HG03139 (cell line): ENCODE results near the gene ITSN2.
A peak's percentile ranks its signal among the peaks of the same experiment; 100 is the strongest.
"Not testable (repeated sequence)": the region's sequence is repeated elsewhere in the genome, so short reads cannot be mapped to it uniquely, and the experiment has no call there.

Experiments used
- ATAC-seq: cut with Tn5 transposase; IDR thresholded peaks from one replicate; pipeline ENCODE4 v1.9.1; 2021; ENCODE audit not compliant: unreplicated experiment

ITSN2 gene

DNA sequence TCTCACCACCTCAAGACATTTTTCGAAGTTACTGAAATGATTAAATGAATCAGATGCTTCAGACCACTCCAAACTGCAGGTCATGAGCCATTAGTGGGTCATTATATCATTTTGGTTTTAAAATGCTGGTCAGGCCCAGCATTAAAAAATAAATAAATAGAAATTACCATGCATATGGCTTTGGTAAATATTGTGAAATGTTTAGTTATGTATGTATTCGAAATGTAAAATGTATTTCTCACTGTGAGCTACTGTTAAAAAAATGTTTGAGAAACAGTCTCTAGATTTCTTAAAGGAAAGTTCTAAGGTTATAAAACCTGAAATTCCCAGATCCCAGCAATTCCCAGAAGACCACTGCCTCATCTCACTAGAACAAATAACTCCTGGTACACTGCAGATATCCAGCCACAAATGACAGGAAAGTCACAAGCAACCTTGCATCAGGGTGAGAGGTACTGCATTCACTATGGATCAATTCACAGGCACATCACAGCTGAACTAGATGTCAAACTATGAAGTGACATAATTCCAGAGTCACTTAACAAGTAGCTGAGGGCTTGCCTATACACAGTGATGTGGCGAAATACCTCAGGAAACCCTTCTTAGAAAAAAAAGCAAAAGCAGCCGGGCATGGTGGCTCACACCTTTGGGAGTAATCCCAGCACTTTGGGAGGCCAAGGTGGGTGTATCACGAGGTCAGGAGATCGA is 138.8 kb downstream of the ITSN2 start:
- ATAC-seq: no peak

DNA sequence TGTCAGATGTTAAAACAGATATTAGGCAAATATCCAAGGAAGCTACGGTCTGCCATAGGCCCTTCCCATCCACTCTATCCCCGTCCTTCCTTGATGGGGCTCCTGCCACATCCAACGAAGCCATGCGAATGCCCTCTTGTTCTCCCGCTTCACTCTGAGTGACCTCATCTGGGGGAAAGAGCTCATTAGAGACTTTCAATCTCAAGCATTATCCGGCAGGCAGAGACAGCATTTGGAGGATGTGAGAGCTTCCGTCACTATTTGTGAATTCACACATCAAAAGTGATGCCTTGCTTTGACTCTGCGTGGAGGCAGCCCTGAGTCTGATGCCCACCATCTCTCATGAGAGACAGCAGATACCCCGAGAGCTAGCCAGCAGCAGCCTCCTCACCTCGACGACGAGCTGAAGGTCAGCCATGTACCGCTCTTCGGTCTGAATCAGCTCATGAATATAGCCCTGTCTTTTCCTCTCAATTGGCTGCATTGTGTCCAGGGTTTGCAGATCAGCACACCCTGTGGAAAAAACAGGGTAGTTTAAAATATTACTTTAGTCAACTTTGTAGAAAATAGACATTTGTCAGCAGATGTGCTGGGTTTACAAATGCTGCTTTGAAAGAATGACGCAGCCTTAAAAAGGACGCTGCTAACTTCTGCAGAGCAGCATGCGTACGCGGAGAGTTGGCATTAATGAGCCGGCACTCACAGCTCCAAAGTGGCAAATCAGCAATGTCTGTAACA is 139.6 kb downstream of the ITSN2 start:
- ATAC-seq: no peak

DNA sequence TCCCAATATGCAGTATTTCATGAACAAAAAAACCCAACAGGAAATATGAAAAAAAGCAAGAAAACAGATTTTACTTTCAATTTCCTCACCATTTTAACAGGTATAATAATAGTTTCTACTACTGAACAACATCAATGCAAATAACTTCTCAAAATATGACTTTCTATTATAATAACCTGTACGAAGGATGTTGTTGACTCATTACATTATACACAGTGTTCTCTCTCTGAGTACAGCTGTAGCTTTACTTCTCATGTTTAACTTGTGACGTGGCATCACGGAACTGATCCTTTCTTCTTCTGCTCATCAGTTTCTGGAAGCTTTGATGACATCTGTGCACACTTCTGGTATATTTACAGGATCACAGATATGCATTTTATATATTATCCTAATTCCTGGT is 145.5 kb downstream of the ITSN2 start:
- peak; percentile 88 for ATAC-seq

DNA sequence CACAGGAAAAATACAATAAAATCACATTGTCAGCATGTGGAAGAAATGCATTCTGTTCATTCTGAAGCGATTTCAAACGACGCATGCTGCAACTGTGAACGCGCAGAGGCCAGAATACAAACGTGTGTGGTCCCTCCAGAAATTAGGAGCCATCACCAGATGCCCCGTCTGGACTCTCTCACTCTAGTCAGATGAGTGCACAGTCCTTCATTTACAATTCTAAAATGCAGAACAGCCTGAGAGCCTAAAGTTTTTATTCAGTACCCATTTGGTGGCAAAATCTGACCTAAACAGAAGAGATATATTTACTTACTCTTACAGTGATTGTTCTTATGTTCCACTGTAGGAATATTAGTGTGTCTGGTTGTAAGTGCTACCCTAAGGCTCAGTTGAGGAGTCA is 148.9 kb downstream of the ITSN2 start:
- ATAC-seq: no peak

GRCh38 chr2:24210723-24211122 is 149.6 kb downstream of the ITSN2 start:
- no peak for ATAC-seq

GRCh38 chr2:24210106-24210455 is 150.3 kb downstream of the ITSN2 start:
- no peak for ATAC-seq

GRCh38 chr2:24209389-24210105 is 150.8 kb downstream of the ITSN2 start:
- ATAC-seq: no peak

- ATAC-seq: no peak
Observed at GRCh38 chr2:24208490-24208889, 151.8 kb downstream of the ITSN2 start.

DNA sequence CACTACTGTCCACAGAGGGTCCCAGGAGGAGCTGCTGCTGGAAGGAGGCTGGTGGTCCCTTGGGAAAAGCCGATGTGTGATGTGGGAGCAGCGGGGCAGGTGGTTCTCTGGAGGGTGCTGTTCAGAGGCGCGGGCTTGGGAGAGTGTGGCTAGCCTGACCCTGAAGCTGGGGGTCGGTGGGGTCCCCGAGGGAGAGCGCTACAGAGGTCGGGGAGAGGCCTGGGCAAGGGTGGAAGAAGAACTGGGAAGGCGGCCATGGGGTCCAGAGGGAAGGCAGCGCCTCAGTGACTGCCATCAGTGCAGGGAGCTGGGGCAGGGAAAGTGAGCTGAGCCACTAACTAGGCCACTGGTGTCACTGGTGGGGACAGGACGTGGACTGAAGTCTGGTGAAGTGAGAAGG is 153.0 kb downstream of the ITSN2 start:
- ATAC-seq: no peak

GRCh38 chr2:24206714-24207113 is 153.6 kb downstream of the ITSN2 start:
- ATAC-seq: no peak

- no peak for ATAC-seq
Observed at GRCh38 chr2:24206242-24206641, 154.1 kb downstream of the ITSN2 start.

DNA sequence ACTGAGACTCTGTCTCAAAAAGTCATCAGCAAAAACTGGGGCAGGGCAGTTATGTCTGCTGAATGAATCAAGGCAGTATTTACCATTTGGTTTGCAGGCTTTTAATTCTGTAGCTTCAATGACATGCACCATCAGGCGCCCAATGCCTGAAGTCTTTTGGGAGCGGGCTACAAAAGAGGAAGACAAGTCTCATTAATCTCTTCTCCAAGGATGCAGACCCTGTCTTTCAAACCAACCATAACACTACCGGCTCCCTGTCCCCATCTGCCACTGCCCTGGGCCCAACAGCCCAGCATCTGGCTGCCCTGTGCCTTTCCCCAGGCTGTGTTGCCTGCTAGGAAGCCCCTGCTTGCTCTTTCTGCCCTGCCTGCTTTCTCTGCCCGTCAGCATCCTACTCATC is 155.2 kb downstream of the ITSN2 start:
- no peak for ATAC-seq

GRCh38 chr2:24204505-24204904 is 155.8 kb downstream of the ITSN2 start:
- ATAC-seq: no peak

- no peak for ATAC-seq
Observed at GRCh38 chr2:24203787-24204150, 156.6 kb downstream of the ITSN2 start.

DNA sequence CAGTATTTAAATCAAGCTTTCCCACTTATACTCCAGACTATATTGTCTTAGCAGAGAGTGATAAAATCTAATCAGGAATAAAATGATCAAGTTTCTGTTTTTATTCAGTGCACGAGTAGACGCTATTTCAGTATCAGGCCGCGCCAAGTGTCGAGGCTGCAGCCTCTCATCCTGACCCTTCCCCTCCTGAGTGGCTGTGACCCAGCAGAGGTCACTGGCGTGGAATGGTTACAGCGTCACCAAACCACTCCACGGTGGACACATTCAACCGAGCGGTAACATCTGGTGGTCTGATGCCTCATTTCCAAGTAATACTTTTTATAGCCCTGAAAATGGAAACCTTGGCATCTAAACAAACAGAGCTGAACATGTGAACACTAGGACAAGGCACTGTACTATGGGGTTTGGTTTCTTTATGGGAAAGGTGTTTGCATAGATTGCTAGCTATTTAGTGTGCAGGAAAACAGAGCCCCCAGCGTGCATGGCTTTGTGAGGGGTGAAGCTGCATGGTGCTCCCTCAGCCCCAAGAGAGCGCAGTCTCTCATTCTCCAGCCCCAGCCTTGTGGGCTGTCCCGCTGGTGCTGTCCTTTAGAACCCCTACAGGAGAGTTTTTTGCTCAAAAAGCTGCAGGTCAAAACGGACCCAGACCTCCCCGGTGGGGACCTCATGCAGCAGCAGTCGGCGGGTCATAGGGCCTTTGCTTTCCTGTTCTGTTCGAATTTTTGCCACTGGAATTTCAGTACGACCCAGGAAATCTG is 157.1 kb downstream of the ITSN2 start:
- ATAC-seq: no peak

GRCh38 chr2:24200799-24201198 is 159.5 kb downstream of the ITSN2 start:
- no peak for ATAC-seq

DNA sequence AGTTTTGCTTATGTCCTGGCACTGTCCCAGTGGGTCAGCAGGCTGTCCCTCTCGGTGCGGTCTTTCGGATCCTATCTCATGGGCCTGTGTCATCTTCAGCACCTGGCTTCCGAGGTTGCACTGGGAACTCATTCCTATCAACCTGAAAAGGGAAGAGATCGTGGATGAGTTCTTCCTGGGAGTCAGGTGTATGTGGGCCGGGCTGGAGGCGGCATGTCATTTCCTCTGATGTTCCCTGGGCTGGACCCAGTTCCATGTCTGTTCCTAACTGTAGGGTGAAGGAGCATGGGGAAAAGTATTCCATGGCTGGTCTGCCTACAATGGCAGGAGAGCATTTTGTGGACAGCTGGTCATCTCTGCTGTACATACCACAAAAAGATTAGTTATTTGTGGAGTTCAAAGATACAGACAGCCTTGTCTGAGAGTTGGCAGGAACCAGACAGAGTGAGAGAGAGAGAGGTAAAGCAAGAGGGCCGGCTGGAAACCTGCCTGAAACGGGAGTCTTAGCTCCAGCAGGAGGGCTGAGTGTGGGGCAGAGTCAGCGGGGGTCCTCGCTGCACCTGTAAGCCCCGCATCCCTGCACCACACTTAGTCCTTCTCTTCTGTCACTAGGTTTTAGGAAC is 160.3 kb downstream of the ITSN2 start:
- ATAC-seq: no peak

GRCh38 chr2:24197213-24197612 is 163.1 kb downstream of the ITSN2 start:
- not testable (repeated sequence) for ATAC-seq

DNA sequence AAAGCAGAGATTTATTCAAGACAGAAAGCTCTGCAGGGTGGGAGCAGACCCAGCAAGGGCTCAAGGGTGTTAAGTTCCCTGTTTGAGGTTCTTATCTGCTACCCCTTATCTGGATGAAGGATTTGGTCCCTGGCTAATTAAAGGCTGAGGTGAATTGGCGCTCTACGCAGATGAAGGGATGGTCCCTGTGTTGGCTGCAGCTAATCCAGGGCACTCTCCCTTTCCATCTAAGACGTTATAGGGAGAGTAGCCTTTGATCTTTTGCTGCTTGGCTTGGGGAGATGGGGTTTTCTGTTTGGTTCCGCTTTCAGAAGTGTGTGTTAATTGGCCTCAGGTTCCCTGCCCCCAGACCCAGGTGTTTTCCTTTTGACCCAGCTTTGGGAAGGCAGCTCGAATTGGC is 168.5 kb downstream of the ITSN2 start:
- ATAC-seq: no peak

GRCh38 chr2:24191156-24191555 is 169.2 kb downstream of the ITSN2 start:
- no peak for ATAC-seq

GRCh38 chr2:24190503-24190902 is 169.8 kb downstream of the ITSN2 start:
- ATAC-seq: no peak
